GM12891 (cell line): ENCODE data around the gene TMEM129.

ENCODE experiments used
- POLR2A ChIP-seq: IDR thresholded peaks from 2 replicates; pipeline ENCODE4 v1.6.1; 2011; ENCODE audit warnings: low read depth, low read length, control low read depth
- POLR2AphosphoS5 ChIP-seq: IDR thresholded peaks from 2 replicates; pipeline ENCODE4 v1.6.1; 2011; ENCODE audit warnings: low read depth, low read length, control low read depth
- POU2F2 ChIP-seq: IDR thresholded peaks from 2 replicates; pipeline ENCODE4 v1.6.1; 2011; ENCODE audit warnings: low read depth, mild to moderate bottlenecking, control low read depth, low read length, moderate library complexity
- TAF1 ChIP-seq: IDR thresholded peaks from 2 replicates; pipeline ENCODE4 v1.6.1; 2011; ENCODE audit warnings: low read depth, low read length, control low read depth

DNA sequence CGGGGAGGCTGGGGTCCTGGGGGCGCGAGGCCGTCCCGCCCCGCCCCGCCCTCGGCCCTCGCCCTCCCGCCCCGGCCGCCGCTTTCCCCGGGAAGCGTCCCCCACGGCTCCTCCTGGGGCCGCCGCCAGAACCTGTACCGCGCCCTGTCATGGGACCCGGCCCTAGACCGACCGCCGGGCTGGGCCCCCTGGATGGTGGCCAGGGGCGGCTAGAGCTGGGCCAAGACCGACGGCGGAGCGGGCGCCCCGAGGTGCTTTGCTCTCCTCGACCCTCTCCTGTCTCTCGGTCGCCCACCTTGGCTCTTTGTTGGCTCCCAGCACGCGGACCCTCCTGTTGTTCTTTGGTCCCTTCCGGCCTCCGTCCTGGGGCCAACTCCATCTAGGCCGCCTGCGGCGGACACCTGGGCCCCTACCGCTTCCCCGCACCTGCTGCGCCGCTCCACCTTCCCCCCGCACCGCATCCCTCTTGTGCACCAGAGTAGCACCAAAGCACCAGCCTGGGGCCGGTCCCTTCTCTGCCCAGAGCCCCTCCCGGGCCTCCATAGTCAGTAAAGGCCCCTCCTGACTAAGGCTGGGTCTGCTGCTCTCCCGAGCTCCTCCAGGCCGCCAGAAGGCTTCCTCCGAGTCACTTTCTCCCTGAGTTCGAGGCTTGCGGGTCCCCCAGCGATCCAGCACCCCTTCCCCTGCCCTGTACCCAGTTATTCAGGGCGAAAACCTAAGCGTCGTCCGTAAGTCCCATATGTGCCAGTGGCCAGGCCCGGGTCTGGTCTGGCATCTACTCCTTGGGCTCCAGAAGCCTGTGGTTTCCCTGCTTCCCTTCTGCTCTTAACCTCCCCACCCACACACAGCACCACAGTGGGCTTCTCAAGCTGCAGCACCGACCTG lies 785 bp upstream of the TMEM129 start:
- TF ChIP-seq TAF1 = no peak
- no peak for TF ChIP-seq POLR2A
- TF ChIP-seq POU2F2 = no peak
- TF ChIP-seq POLR2AphosphoS5 = no peak
